Glomerular visceral epithelial cell (primary cell): ENCODE data around the gene RANBP3.
"Not testable (repeated sequence)": the region's sequence is repeated elsewhere in the genome, so short reads cannot be mapped to it uniquely, and the experiment has no call there.

Source experiments
- DNase-seq: peaks from one replicate; pipeline ENCODE4 v3.0.0-alpha.2; 2016; ENCODE audit errors: extremely low spot score

Gene RANBP3, protein sequence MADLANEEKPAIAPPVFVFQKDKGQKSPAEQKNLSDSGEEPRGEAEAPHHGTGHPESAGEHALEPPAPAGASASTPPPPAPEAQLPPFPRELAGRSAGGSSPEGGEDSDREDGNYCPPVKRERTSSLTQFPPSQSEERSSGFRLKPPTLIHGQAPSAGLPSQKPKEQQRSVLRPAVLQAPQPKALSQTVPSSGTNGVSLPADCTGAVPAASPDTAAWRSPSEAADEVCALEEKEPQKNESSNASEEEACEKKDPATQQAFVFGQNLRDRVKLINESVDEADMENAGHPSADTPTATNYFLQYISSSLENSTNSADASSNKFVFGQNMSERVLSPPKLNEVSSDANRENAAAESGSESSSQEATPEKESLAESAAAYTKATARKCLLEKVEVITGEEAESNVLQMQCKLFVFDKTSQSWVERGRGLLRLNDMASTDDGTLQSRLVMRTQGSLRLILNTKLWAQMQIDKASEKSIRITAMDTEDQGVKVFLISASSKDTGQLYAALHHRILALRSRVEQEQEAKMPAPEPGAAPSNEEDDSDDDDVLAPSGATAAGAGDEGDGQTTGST

GRCh38 chr19:5977785-5978605, at the start of gene RANBP3:
RANBP3 (minus strand) TSS chr19:5978140; CDS start chr19:5978082, 58 bp downstream.
- DNase-seq = peak; percentile 100

- DNase-seq = no peak
Observed at GRCh38 chr19:6026390-6027227, 48.7 kb upstream of the RANBP3 start.

DNA sequence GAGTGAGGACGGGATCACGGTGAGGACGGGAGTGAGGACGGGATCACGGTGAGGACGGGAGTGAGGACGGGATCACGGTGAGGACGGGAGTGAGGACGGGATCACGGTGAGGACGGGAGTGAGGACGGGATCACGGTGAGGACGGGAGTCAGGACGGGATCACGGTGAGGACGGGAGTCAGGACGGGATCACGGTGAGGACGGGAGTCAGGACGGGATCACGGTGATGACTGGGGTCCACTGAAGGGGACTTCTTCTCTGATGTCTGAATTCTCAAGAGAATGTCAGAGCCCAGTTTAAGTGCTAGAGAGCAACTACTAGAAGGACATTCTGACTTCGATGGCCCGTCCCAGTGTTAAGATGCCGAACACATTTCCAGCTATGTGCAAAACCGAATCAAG, 46.8 kb upstream of the RANBP3 start:
- DNase-seq = not testable (repeated sequence)

- DNase-seq = no peak
Observed at GRCh38 chr19:6023936-6024335, 46.0 kb upstream of the RANBP3 start.

GRCh38 chr19:6023085-6023682, 45.2 kb upstream of the RANBP3 start:
- DNase-seq = peak; percentile 18

GRCh38 chr19:6022570-6023064, 44.7 kb upstream of the RANBP3 start:
- no peak for DNase-seq

- DNase-seq = peak; percentile 63
Observed at GRCh38 chr19:6021878-6022569, 44.1 kb upstream of the RANBP3 start.

DNA sequence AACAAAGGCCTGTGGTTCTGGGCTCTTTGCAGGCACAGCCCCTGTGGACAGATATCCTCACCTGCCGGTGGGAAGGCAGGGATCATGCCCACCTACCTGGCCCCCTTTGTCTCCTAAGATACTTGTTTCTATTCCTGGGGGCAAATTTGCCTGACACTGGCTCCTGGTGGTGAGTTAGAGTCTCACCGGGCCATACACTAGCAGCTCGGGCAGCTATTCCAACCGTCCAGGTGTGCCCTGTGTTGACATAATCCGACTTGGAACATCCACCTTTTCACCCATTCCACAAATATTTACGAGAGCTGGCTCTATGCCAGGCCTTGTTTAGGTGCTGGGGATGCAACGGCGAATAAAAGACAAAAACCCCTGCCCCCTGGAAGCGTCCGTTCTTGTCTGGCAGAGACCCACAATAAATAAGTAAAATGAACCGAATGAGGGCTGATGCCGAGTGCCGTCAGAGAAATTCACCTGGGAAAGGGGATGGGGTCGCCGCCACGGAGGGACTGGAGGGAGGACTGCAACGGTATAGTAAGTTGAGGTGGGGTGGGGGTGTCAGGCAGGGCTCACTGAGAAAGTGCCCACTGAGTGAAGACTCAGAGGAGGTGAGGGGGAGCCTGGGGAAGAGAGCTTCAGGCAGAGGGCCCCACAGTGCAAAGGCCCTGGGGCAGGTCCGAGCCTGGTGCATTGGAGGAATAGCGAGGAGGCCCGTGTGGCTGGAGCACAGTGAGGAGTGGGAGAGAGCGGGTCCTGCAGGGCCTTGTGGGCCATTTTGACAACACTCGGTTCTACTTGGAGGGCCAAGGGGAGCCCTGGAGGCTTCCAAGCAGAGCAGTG, 43.2 kb upstream of the RANBP3 start:
- DNase-seq = no peak

- DNase-seq = no peak
Observed at GRCh38 chr19:6020166-6020882, 42.4 kb upstream of the RANBP3 start.

GRCh38 chr19:6018786-6019185, 40.8 kb upstream of the RANBP3 start:
- no peak for DNase-seq

DNA sequence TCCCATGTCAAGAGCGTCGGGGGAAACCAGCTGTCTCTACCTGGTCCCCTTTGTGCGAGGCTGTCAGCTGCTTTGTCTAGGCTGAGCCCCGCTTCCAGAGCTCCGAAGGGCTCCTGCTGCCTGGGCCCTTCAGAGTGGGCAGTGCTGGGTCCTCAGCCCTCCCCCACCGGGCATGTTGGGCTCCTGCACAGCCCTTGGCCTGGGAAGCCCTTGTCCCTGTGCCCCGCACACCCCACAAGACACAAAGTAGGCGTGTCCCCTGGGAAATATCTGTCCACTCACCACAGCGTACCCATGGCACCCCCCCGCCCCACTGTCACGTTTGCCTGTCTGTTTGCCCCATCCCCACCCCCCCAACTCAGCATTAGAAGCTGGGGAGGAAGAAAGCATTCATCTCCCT, 39.6 kb upstream of the RANBP3 start:
- DNase-seq = no peak

DNA sequence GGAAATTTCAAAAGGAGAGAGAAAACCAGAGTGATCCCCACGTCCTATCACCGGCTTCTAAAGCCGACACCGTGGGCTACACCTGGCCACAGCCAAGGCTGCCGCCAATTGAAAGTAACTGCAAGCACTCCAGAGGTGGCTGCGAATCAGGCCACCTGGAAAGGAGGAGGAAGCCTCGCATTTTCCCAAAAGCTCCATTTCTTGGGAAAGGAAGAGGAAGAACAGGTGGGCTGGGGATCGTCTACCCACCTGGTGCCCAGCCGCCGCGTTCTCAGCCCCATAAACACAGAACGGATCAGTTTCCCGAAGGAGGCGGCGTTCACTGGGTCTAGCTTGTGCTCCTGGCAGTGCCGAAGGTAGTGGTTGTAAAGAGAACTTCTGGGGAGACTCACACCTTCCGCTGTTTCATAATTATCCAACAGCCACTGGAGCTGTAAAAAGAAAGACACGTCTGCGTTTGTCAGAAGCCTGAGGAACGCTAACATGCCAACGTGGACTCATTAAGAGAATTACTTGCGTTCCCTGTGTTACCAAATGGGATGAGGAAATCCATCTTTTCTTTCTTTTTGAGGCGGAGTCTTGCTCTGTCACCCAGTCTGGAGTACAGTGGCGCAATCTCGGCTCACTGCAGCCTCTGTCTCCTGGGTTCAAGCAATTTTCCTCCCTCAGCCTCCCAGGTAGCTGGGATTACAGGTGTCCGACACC, 38.1 kb upstream of the RANBP3 start:
- no peak for DNase-seq

DNA sequence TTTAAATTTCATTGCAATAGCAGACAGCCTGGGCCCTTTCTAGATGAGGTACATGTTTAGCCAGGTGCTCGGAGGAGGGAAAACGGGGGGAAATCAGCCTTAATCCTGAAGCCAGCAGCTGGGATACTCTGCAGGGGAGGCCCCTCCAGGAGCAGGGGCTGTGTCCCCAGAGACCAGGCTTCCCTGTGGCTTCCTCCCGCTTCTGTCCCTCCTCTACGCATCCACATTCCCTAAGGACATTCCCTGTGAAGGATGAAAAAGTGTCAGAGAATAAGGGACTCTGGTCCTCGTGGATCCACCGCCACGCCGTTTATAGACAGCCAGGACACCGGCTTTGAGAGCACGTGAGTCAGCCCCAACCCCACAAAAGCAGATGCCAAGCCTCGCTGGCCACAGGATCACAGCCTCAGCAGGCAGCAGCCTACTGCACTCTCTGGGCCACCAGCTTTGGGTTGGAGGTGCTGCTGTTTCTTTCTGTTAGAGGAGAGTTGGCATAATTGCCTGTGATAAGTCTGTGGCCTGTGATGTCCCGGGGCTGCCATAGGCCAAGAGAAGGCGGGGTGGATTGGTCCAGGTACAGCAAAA, 36.7 kb upstream of the RANBP3 start:
- no peak for DNase-seq

GRCh38 chr19:6012426-6013170, 34.7 kb upstream of the RANBP3 start:
- DNase-seq = no peak

DNA sequence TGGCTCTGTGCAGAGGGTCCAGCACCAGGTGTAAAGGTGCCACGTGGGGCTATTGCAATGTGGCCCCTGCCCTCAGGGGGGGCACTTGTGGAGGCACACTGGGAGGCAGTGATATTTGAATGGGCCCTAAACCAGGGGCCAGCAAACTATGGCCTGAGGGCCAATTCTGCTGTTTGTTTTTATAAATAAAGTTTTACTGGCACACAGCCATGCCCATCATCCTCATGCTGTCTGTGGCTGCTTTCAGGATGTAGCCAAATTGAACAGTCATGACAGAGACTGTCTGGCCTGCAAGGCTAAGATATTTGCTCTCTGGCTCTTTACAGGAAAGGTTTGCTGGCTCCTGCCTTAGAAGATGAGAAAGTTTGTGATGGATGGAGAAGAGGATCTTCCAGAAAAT, 33.9 kb upstream of the RANBP3 start:
- DNase-seq = no peak

- DNase-seq = no peak
Observed at GRCh38 chr19:6011206-6011605, 33.3 kb upstream of the RANBP3 start.

DNA sequence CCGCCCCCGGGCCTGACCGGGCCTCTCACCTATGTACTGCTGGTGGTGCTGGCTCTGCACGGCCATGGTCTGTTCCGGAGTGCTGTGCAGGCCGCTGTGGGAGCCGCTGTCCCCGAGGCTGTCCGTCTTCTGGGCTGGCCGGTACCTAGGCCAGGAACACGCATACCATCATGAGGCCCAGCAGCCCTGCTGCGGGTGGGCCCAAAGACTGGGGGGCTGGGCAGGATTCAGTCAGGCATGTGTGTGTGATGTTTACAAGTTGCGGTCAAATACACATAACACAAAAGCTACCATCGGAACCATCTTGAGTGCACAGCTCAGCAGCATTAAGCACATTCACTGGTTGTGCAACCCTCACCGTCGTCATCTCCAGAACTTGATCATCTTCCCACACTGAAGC, 32.2 kb upstream of the RANBP3 start:
- no peak for DNase-seq
